K562 (cell line): ENCODE measurements around the gene GTSE1. TPM values are rescaled to one million over a fixed set of nuclear protein-coding genes. Genes with fewer than 3 reads are reported as not detected.

Experiments
- BDP1 ChIP-seq: IDR thresholded peaks from 3 replicates; pipeline ENCODE4 v1.6.1; 2011; ENCODE audit not compliant: insufficient read length, insufficient read depth
- ESRRB ChIP-seq: fragments of 250-450 bp; sonication (Bioruptor Pico); IDR thresholded peaks from 2 replicates; pipeline ENCODE4 v1.5.0; 2020; ENCODE audit warnings: mild to moderate bottlenecking, moderate library complexity, borderline replicate concordance
- KAT2B ChIP-seq: IDR thresholded peaks from one replicate; pipeline ENCODE4 v1.6.1; 2012; ENCODE audit warnings: low read depth, mild to moderate bottlenecking, control low read depth, inconsistent platforms, low read length, moderate library complexity
- PRMT5 ChIP-seq: sonication (generic); formaldehyde crosslinking; IDR thresholded peaks from 2 replicates; pipeline ENCODE4 v1.5.0; 2020; ENCODE audit warnings: missing genetic modification reagents
- STAG1 ChIP-seq: sonication (generic); formaldehyde crosslinking; IDR thresholded peaks from 2 replicates; pipeline ENCODE4 v1.5.0; 2020; ENCODE audit warnings: missing genetic modification reagents, borderline replicate concordance
- WHSC1 ChIP-seq: IDR thresholded peaks from one replicate; pipeline ENCODE4 v1.6.1; 2012; ENCODE audit warnings: low read length, control low read depth, inconsistent platforms
- ZNF133 ChIP-seq: fragments of 250-450 bp; sonication (Bioruptor Pico); IDR thresholded peaks from 2 replicates; pipeline ENCODE4 v1.4.0; 2020; ENCODE audit warnings: mild to moderate bottlenecking
- ZNF146 ChIP-seq: IDR thresholded peaks from one replicate; pipeline ENCODE4 v1.6.1; 2018; ENCODE audit warnings: missing compliant biosample characterization; ENCODE audit not compliant: unreplicated experiment
- polyA plus RNA-seq, 8 experiments: library from polyadenylated mRNA; depleted of rRNA in 4 of 8; stranded (reverse) in 5 of 8; unstranded in 3 of 8; fragments of >200 nt; fragmentation: Nextera tagmentation in 2 of 8; fragmentation: Illumina TruSeq in 1 of 8; extraction: Ambion mirVana in 2 of 8; extraction: Trizol in 1 of 8; gene quantifications; 2 replicates each; pipeline versions ENCODE4 v1.2.1 to v1.2.3, GENCODE V29; 2011 to 2014; ENCODE audit warnings: inconsistent platforms in 1 of 8, missing spikeins in 1 of 8
- total RNA-seq, 7 experiments: library from RNA; depleted of rRNA in 6 of 7; stranded (reverse); fragments of >200 nt in 6 of 7; fragmentation: Illumina TruSeq in 2 of 7; extraction: Trizol in 2 of 7; gene quantifications; 2 replicates each; pipeline versions ENCODE4 v1.2.1 to v1.2.3, GENCODE V29; 2011 to 2021; ENCODE audit warnings: low replicate concordance in 1 of 7
- TF ChIP-seq, protein P1 (sequence below): fragments of 250-450 bp; sonication (Bioruptor Pico); IDR thresholded peaks from 2 replicates; pipeline ENCODE4 v1.8.0; 2021; ENCODE audit warnings: mild to moderate bottlenecking, moderate library complexity
- TF ChIP-seq, protein P2 (sequence below), 3 experiments: IDR thresholded peaks in 2 of 3; conservative IDR thresholded peaks in 1 of 3; 2 replicates each; pipeline ENCODE4 v1.5.1; 2011 to 2012; ENCODE audit warnings: low read length in 3 of 3, mild to moderate bottlenecking in 3 of 3, control low read depth in 2 of 3, improper control_type of control experiment in 1 of 3, inconsistent platforms in 1 of 3, low read depth in 1 of 3, mixed read lengths in 1 of 3, moderate library complexity in 1 of 3; ENCODE audit not compliant: insufficient read depth in 2 of 3

Gene GTSE1
- total and polyA plus RNA-seq, 9 of the 15 experiments (the other 6 are each of a cell fraction or from before 2014, with no cell fraction given) = 2.5 to 22.5 (median 12.9) TPM

DNA sequence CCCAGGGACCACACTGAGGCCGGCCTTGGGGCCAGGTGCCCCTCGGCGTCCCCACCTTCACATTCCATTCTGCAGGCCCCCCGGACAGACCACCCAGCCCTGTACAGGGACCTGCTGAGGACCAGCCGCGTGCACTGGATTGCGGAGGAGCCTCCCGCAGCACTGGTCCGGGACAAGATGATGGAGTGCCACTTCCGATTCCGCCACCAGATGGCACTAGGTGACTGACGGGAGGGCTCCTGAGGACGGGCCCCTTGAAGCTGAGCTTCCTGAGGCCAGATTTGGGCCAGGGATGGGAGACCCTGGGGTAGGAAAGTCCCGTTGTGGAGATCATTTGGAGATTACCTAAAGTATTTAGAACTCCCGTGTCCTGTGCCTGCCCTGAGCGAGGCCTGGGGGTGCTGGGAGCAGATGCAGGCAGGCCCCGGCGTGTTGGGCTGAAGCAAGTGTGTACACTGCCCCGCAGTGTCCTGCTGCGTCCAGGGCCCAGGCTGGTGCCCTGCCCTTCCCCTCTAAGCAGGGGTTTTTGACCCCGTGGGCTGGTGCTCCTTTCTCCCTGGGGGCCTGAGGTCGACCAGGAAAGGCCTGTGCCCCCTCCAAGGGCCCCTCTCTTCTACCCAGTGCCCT is 58.8 kb downstream of the GTSE1 start (continued):
- TF ChIP-seq ZNF133 (CRISPR knock-in tag) (no peak), STAG1 (CRISPR knock-in tag) (peak; percentile 42; the same call in 1 of the 2 replicates), ESRRB (CRISPR knock-in tag) (no peak), BDP1 (no peak), KAT2B (no peak), ZNF146 (CRISPR knock-in tag) (no peak), WHSC1 (no peak), PRMT5 (no peak)
- TF ChIP-seq, protein P1, sequence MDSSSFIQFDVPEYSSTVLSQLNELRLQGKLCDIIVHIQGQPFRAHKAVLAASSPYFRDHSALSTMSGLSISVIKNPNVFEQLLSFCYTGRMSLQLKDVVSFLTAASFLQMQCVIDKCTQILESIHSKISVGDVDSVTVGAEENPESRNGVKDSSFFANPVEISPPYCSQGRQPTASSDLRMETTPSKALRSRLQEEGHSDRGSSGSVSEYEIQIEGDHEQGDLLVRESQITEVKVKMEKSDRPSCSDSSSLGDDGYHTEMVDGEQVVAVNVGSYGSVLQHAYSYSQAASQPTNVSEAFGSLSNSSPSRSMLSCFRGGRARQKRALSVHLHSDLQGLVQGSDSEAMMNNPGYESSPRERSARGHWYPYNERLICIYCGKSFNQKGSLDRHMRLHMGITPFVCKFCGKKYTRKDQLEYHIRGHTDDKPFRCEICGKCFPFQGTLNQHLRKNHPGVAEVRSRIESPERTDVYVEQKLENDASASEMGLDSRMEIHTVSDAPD (CRISPR knock-in tag) = no peak
- TF ChIP-seq, protein P2, sequence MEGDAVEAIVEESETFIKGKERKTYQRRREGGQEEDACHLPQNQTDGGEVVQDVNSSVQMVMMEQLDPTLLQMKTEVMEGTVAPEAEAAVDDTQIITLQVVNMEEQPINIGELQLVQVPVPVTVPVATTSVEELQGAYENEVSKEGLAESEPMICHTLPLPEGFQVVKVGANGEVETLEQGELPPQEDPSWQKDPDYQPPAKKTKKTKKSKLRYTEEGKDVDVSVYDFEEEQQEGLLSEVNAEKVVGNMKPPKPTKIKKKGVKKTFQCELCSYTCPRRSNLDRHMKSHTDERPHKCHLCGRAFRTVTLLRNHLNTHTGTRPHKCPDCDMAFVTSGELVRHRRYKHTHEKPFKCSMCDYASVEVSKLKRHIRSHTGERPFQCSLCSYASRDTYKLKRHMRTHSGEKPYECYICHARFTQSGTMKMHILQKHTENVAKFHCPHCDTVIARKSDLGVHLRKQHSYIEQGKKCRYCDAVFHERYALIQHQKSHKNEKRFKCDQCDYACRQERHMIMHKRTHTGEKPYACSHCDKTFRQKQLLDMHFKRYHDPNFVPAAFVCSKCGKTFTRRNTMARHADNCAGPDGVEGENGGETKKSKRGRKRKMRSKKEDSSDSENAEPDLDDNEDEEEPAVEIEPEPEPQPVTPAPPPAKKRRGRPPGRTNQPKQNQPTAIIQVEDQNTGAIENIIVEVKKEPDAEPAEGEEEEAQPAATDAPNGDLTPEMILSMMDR (IDR thresholded peaks at IDR 0.05 in 2 of 3, conservative IDR thresholded peaks at IDR 0.05 in 1 of 3; ENCODE audit: insufficient read depth in 2 of 3, low read depth in 1 of 3, low read length in 3 of 3) = peak; percentile 63 to 64 (median 63)
